LNCaP clone FGC (cell line): ENCODE measurements around the gene CLIC6.
"Not testable (repeated sequence)": the region's sequence is repeated elsewhere in the genome, so short reads cannot be mapped to it uniquely, and the experiment has no call there.

Experiments
- DNase-seq: peaks from one replicate; pipeline ENCODE4 v3.0.0-alpha.2; 2011; ENCODE audit warnings: low read depth
- H3K4me3 ChIP-seq: 2 replicates; pipeline ENCODE4 v1.5.1; 2011; ENCODE audit warnings: mild to moderate bottlenecking, low read depth, low read length, control low read depth
- TF ChIP-seq, protein P1 (sequence below): IDR thresholded peaks from 2 replicates; pipeline ENCODE4 v1.5.1; 2012; ENCODE audit warnings: mild to moderate bottlenecking; ENCODE audit not compliant: control insufficient read depth, insufficient read depth; ENCODE audit errors: extremely low read depth

Gene CLIC6

DNA sequence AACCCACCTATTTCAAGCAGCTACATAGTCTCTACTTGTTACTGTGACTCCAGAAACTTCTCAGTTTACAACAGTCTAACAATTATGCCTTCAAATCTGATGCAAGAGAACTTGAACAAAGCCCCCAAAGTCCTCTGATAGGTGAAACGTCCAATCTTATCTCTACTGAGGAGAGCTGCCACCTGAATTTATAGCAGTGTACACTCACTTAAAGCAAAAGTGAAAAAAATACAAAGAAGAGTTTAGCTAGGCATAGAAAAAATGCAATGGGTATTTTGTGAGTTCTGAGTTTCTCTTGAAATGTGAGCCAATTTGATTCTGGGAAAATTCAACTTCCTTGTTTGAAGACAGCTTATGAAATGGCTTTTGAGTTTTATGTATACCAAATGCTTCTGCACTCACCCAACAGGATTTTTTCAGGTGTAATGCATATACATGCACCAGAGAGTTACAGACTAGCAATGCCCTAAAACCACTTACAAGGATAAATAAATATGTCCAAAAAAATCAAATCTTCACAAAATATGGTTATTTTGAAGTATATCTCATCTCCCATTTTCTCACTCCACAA lies 17.8 kb upstream of the CLIC6 start:
- TF ChIP-seq, protein P1, sequence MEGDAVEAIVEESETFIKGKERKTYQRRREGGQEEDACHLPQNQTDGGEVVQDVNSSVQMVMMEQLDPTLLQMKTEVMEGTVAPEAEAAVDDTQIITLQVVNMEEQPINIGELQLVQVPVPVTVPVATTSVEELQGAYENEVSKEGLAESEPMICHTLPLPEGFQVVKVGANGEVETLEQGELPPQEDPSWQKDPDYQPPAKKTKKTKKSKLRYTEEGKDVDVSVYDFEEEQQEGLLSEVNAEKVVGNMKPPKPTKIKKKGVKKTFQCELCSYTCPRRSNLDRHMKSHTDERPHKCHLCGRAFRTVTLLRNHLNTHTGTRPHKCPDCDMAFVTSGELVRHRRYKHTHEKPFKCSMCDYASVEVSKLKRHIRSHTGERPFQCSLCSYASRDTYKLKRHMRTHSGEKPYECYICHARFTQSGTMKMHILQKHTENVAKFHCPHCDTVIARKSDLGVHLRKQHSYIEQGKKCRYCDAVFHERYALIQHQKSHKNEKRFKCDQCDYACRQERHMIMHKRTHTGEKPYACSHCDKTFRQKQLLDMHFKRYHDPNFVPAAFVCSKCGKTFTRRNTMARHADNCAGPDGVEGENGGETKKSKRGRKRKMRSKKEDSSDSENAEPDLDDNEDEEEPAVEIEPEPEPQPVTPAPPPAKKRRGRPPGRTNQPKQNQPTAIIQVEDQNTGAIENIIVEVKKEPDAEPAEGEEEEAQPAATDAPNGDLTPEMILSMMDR, result no peak
- H3K4me3 ChIP-seq, result no peak overlapping the region
- DNase-seq, result no peak

- H3K4me3 ChIP-seq, result no peak overlapping the region
- no peak for DNase-seq
- TF ChIP-seq, protein P1, result no peak
These were observed 17.2 kb upstream of the CLIC6 start for GRCh38 chr21:34651642-34652041.

GRCh38 chr21:34653522-34653921 lies 15.3 kb upstream of the CLIC6 start:
- DNase-seq, result no peak
- TF ChIP-seq, protein P1, result no peak
- H3K4me3 ChIP-seq, result no peak overlapping the region

GRCh38 chr21:34661848-34662247 lies 6.9 kb upstream of the CLIC6 start:
- TF ChIP-seq, protein P1, result no peak
- DNase-seq, result no peak
- H3K4me3 ChIP-seq, result no peak overlapping the region

GRCh38 chr21:34667761-34668160 lies 1.0 kb upstream of the CLIC6 start:
- no peak overlapping the region for H3K4me3 ChIP-seq
- TF ChIP-seq, protein P1, result no peak
- no peak for DNase-seq

DNA sequence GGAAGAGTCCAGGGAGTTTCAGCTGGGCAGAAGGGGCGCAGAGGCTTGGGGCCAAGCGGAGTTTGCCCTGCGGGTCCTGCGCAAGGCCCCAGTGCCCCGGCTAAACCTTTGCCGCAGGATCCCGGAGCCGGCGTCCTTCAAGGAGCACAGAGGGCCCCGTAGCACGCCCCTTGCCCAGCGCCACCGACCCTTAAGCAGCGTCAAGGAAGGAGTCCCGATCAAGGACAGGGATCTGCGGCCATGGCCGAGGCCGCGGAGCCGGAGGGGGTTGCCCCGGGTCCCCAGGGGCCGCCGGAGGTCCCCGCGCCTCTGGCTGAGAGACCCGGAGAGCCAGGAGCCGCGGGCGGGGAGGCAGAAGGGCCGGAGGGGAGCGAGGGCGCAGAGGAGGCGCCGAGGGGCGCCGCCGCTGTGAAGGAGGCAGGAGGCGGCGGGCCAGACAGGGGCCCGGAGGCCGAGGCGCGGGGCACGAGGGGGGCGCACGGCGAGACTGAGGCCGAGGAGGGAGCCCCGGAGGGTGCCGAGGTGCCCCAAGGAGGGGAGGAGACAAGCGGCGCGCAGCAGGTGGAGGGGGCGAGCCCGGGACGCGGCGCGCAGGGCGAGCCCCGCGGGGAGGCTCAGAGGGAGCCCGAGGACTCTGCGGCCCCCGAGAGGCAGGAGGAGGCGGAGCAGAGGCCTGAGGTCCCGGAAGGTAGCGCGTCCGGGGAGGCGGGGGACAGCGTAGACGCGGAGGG lies 520 bp downstream of the CLIC6 start:
- no peak for DNase-seq
- no peak overlapping the region for H3K4me3 ChIP-seq
- TF ChIP-seq, protein P1, result no peak

GRCh38 chr21:34669880-34670219 lies 1.1 kb downstream of the CLIC6 start:
- not testable (repeated sequence) for H3K4me3 ChIP-seq, DNase-seq
